GM18867 (cell line): ENCODE data around the gene TTK.
A peak's percentile ranks its signal among the peaks of the same experiment; 100 is the strongest.

Source experiments
- ATAC-seq: cut with Tn5 transposase; IDR thresholded peaks from one replicate; pipeline ENCODE4 v1.9.1; 2021; ENCODE audit warnings: mild to moderate bottlenecking, moderate library complexity; ENCODE audit not compliant: unreplicated experiment

Gene TTK

GRCh38 chr6:80004173-80005072, at the start of gene TTK:
Gene TTK (plus strand): TSS chr6:80004649. CDS start chr6:80005844, 1,195 bp downstream.
- ATAC-seq = peak; percentile 100

GRCh38 chr6:79954849-79955248, 49.6 kb upstream of the TTK start:
- ATAC-seq = no peak

- ATAC-seq = no peak
Measured at GRCh38 chr6:79964607-79965081, 39.8 kb upstream of the TTK start.

- ATAC-seq = no peak
Measured at GRCh38 chr6:79967178-79967577, 37.3 kb upstream of the TTK start.

GRCh38 chr6:79969784-79970183, 34.7 kb upstream of the TTK start:
- ATAC-seq = no peak

- ATAC-seq = no peak
Measured at GRCh38 chr6:79971193-79971592, 33.3 kb upstream of the TTK start.

GRCh38 chr6:79981652-79982051, 22.8 kb upstream of the TTK start:
- no peak for ATAC-seq

GRCh38 chr6:79984261-79984660, 20.2 kb upstream of the TTK start:
- ATAC-seq = peak; percentile 52

- no peak for ATAC-seq
Measured at GRCh38 chr6:79985128-79985527, 19.3 kb upstream of the TTK start.

- ATAC-seq = no peak
Measured at GRCh38 chr6:79989641-79990040, 14.8 kb upstream of the TTK start.

- ATAC-seq = no peak
Measured at GRCh38 chr6:79993012-79993910, 11.2 kb upstream of the TTK start.

- ATAC-seq = no peak
Measured at GRCh38 chr6:79993911-79994309, 10.5 kb upstream of the TTK start.

- ATAC-seq = no peak
Measured at GRCh38 chr6:79997728-79998127, 6.7 kb upstream of the TTK start.

- no peak for ATAC-seq
Measured at GRCh38 chr6:80001337-80001736, 3.1 kb upstream of the TTK start.

GRCh38 chr6:80003826-80004172, 650 bp upstream of the TTK start:
- ATAC-seq = no peak

GRCh38 chr6:80005406-80005805, 957 bp downstream of the TTK start:
- ATAC-seq = no peak

- ATAC-seq = no peak
Measured at GRCh38 chr6:80006541-80006940, 2.1 kb downstream of the TTK start.

GRCh38 chr6:80009531-80009930, 5.1 kb downstream of the TTK start:
- ATAC-seq = no peak

GRCh38 chr6:80010288-80010687, 5.8 kb downstream of the TTK start:
- no peak for ATAC-seq

- ATAC-seq = no peak
Measured at GRCh38 chr6:80015839-80016435, 11.5 kb downstream of the TTK start.

GRCh38 chr6:80020381-80021120, 16.1 kb downstream of the TTK start:
- ATAC-seq = no peak
